HG03045 (cell line): ENCODE measurements around the gene LRIT1.

Experiments
- ATAC-seq: cut with Tn5 transposase; IDR thresholded peaks from one replicate; pipeline ENCODE4 v1.9.1; 2021; ENCODE audit warnings: mild to moderate bottlenecking, moderate library complexity; ENCODE audit not compliant: unreplicated experiment

LRIT1 gene

GRCh38 chr10:84217746-84218145, 23.6 kb downstream of the LRIT1 start:
- no peak for ATAC-seq

DNA sequence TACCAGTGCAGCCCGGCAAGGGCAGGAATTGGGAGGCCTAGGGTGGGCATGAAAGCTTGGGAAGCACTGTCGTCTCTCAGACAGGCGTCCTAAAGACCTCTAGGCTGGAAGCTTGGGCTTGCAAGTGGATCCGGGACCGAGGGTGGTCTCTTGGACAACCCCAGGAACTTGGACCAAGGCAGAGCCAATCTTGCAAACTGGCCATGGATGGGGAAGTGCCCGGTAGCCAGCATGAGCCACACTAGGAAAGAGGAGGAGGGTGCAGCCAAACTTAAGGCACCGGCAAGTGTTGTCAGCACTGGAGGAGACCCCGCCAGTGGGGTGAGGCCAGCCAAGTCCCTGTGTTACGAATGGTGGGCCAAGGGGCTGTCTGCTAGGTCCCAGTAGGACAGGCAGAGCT, 24.5 kb downstream of the LRIT1 start:
- no peak for ATAC-seq

DNA sequence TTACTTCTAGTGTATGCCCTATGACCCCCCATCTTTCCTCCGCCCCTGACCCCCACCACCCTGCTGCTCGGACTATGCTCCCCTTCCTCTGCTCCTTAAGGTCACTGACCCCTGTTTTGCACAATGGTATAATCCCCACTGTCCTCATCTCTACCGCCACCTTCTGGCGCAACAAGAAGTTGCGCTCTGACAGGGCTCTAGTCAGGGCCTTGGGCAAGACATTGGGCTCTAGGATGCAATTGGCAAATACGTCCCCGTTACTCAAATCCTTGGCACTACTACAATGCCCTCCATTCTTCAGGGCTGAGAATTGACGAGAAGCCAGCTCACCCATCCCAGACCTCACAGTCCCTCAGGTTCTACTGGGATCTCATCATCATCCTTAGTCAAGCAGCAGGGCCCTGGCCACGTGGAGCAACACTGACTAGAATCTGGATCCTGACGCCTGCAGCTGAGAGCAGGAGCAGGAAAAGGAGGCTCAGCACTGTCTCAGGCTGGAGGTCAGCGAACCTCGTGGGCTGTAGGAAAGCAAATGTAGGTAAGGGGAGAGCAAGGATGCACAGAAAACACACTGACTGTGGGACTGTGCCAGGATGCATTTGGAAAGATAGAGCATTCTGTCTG, 26.6 kb downstream of the LRIT1 start:
- peak; percentile 87 for ATAC-seq

DNA sequence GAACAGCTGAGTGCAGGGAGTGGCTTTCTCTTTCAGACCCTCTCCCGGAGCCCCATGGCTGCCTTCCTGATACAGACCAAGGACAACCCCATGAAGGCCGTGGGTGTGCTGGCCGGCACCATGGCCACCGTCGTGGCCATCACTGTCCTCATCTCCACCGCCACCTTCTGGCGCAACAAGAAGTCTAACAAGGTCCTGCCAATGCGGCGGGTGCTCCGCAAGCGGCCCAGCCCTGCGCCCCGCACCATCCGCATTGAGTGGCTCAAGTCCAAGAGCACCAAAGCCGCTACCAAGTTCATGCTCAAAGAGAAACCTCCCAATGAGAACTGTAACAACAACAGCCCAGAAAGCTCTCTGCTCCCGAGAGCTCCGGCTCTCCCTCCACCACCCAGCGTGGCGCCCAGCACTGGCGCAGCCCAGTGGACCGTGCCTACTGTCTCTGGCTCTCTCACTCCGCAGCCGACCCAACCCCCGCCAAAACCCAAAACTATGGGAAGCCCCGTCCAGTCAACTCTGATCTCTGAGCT, 27.2 kb downstream of the LRIT1 start:
- peak; percentile 25 for ATAC-seq

GRCh38 chr10:84213076-84213475, 28.3 kb downstream of the LRIT1 start:
- no peak for ATAC-seq

DNA sequence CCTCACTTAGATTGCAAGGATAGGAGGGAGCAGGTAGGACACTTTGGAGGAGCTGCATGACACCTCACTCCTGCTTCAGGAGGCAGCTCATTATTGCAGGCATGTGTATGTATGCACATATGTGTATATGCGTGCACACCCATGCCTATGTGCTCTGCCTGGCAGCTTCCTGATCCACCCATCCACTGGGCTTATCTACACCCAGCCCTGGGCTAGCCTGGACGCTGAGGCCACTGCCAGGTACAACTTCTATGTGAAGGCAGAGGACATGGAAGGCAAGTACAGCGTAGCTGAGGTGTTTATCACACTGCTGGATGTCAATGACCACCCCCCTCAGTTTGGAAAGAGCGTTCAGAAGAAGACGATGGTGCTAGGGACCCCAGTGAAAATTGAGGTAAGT, 29.3 kb downstream of the LRIT1 start:
- ATAC-seq: no peak

DNA sequence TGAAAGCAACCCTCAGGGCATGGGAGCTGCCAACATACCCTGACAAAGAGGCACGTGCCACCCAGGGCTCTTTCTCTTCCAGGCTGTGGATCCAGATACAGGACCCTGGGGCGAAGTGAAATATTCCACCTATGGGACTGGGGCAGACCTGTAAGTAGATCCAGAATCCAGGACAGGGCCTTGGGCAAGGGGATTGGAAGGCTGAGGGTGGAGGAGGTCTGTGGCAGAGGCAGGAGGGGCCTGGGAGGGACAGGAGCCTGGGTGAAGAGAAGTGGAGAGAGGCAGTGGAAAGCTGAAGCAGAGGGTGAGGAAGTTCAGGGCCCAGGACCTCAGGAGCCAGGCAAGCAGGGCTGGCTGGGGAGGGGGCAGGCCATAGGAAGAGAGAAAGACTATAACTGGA, 29.8 kb downstream of the LRIT1 start:
- no peak for ATAC-seq

GRCh38 chr10:84208023-84208422, 33.3 kb downstream of the LRIT1 start:
- no peak for ATAC-seq

DNA sequence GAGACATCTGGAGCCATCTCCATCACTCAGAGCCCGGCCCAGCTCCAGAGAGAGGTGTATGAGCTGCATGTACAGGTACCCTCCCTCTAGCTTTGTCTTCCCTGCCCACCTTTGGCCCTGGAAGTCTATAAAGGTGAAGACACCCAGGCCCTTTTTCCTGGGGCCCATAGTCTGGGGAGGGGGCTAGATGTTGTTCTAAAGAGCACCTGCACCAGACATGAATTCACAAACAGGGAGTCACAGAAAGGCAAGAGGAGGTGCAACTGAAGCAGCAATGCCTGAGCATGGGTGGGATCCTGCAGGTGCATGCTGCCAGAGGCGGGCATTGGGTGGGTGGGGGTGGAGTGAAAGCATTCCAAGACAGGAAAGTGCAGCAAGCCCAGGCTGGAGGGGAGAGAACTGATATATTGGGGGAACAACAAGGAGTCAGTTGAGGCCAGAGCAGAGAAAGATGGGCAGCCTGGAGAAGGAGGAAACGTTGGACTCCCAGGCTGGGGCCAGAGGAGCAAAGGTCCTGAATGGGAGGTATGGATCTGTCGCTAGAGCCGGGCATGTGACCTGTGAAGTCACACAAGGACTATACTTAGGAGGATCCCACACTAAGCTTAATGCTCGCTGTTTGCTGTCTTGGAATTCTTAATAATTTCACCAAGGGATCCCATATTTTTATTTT, 35.4 kb downstream of the LRIT1 start:
- ATAC-seq: no peak

- peak; percentile 77 for ATAC-seq
These were observed 36.1 kb downstream of the LRIT1 start for GRCh38 chr10:84205049-84205852.

DNA sequence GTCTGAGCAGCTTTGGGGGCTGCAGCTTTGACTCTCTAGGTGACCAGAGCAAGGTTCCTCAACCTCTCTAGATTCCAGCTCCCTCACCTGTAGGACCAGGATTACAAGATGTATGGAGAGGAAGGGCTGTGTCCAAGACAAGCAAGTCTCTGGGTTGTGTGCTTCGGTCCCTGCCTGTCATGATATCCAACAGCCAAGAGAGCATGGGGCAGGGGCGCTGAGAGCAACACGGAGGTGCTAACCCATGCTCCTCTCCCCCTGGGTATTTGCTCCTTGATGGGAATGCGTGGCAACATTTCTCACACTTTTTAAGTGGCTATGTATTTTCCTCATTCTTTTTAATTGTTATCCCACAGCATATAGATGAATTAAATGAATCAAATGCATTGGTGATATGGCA, 36.7 kb downstream of the LRIT1 start:
- ATAC-seq: no peak

GRCh38 chr10:84204122-84204521, 37.2 kb downstream of the LRIT1 start:
- ATAC-seq: peak; percentile 45

DNA sequence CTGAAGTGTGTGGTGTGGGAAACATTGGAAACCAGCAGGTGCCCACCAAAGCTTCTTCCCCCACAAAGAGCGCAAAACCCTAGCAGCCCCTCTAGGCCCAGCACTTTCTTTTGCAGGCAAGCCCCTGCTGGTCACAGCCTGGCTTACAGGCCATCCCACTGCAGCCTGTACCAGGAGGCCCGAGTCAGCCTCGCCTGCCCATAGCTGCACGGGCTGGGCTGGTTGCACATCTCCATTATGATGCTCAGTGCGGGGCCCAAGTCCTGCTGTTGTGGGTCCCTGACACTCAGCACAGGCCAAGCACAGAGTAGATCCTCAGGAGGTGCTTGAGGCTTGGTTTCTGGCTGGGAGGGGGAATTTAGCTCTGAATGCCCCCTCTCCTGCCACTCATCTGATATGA, 39.0 kb downstream of the LRIT1 start:
- no peak for ATAC-seq

- no peak for ATAC-seq
These were observed 39.7 kb downstream of the LRIT1 start for GRCh38 chr10:84201682-84202081.

DNA sequence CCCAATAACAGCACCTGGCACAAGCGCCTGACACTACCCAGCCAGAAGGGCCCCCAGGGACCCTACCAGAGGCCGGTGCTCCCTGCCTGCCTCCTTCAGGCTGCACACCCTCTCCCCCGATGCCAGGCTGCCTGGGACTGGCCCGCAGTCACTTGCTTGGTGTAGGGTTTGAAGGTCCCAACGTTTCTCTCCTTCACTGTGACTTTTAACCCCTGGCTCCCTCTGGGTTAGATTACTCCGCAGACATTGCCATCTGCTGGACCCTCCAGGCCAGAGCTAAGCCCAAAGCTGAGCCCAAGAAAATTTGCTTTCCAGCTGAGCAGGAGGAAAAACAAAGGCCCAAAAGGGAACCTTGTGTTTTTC, 40.1 kb downstream of the LRIT1 start:
- no peak for ATAC-seq

GRCh38 chr10:84200537-84201243, 40.7 kb downstream of the LRIT1 start:
- ATAC-seq: no peak

GRCh38 chr10:84198206-84198915, 43.0 kb downstream of the LRIT1 start:
- ATAC-seq: no peak

DNA sequence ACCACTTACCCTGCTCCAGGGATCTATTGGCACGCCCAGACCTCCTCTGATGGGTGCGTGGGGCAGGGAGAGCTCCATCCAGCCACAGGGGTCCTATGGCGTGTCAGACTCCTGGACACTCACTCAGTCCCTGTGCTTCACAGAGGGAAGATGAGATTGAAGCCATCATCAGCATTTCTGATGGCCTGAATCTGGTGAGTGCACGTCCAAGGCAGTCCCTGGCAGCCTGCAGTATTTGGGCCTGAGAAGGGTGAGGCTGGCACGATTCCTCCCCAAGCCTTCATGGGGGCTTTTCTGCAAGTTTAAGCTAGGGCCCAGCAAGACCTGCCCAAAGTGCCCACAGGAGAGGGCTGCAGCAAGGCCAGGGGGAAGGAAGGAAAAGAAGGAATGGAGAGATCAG, 43.7 kb downstream of the LRIT1 start:
- no peak for ATAC-seq

GRCh38 chr10:84196941-84197340, 44.4 kb downstream of the LRIT1 start:
- no peak for ATAC-seq

GRCh38 chr10:84196083-84196482, 45.3 kb downstream of the LRIT1 start:
- no peak for ATAC-seq
